PFSK-1 (cell line): ENCODE measurements around the gene NAXD.

ENCODE experiments used
- FOXP2 ChIP-seq: optimal IDR thresholded peaks from 2 replicates; pipeline ENCODE3; 2011; ENCODE audit warnings: borderline replicate concordance, control low read depth, inconsistent platforms; ENCODE audit not compliant: insufficient read depth; ENCODE audit errors: extremely low read length, extremely low read depth
- POLR2AphosphoS5 ChIP-seq: IDR thresholded peaks from 2 replicates; pipeline ENCODE4 v1.6.1; 2012; ENCODE audit warnings: low read depth, mild to moderate bottlenecking, control low read depth, low read length, moderate library complexity
- REST ChIP-seq, 2 experiments: IDR thresholded peaks; 2 replicates each; pipeline versions ENCODE4 v1.6.1 to v1.8.0; 2011 to 2012; ENCODE audit warnings: low read depth in 2 of 2, low read length in 2 of 2, control low read depth in 1 of 2, inconsistent platforms in 1 of 2, mild to moderate bottlenecking in 1 of 2, moderate library complexity in 1 of 2; ENCODE audit not compliant: insufficient read depth in 1 of 2
- SIN3A ChIP-seq: IDR thresholded peaks from 2 replicates; pipeline ENCODE4 v1.6.1; 2012; ENCODE audit warnings: mild to moderate bottlenecking, low read length, moderate library complexity, borderline replicate concordance; ENCODE audit not compliant: insufficient read depth
- TAF1 ChIP-seq: IDR thresholded peaks from 2 replicates; pipeline ENCODE4 v1.6.1; 2012; ENCODE audit warnings: low read length, control low read depth, borderline replicate concordance; ENCODE audit not compliant: insufficient read depth

NAXD gene

GRCh38 chr13:110662777-110663443, 47.6 kb downstream of the NAXD start:
- no peak for TF ChIP-seq SIN3A
- no peak for TF ChIP-seq REST (IDR thresholded peaks at IDR 0.05; ENCODE audit: insufficient read depth in 1 of 2, low read depth in 2 of 2, low read length in 2 of 2)
- no peak for TF ChIP-seq POLR2AphosphoS5
- TF ChIP-seq TAF1 = no peak
- no peak for TF ChIP-seq FOXP2

- no peak for TF ChIP-seq FOXP2
- TF ChIP-seq SIN3A = no peak
- no peak for TF ChIP-seq TAF1
- TF ChIP-seq POLR2AphosphoS5 = no peak
- TF ChIP-seq REST (IDR thresholded peaks at IDR 0.05; ENCODE audit: insufficient read depth in 1 of 2, low read depth in 2 of 2, low read length in 2 of 2) = no peak
Observed at GRCh38 chr13:110663491-110663890, 48.1 kb downstream of the NAXD start.

- TF ChIP-seq TAF1 (no peak), REST (IDR thresholded peaks at IDR 0.05; ENCODE audit: insufficient read depth in 1 of 2, low read depth in 2 of 2, low read length in 2 of 2) (no peak), FOXP2 (no peak), POLR2AphosphoS5 (no peak), SIN3A (no peak)
Observed at GRCh38 chr13:110664041-110664440, 48.7 kb downstream of the NAXD start.

- TF ChIP-seq POLR2AphosphoS5 = no peak
- TF ChIP-seq SIN3A = no peak
- no peak for TF ChIP-seq REST (IDR thresholded peaks at IDR 0.05; ENCODE audit: insufficient read depth in 1 of 2, low read depth in 2 of 2, low read length in 2 of 2)
- no peak for TF ChIP-seq FOXP2
- TF ChIP-seq TAF1 = no peak
Observed at GRCh38 chr13:110664673-110665072, 49.3 kb downstream of the NAXD start.
